ENCODE measurements around the gene CYP4F8.

GRCh38 chr19:15614507-15615379 is at the start of gene CYP4F8:
- TF ChIP-seq POLR2AphosphoS5 (IDR thresholded peaks at IDR 0.05), result no peak
- no peak for TF ChIP-seq POLR2A (IDR thresholded peaks at IDR 0.05)
- TF ChIP-seq, protein P1, sequence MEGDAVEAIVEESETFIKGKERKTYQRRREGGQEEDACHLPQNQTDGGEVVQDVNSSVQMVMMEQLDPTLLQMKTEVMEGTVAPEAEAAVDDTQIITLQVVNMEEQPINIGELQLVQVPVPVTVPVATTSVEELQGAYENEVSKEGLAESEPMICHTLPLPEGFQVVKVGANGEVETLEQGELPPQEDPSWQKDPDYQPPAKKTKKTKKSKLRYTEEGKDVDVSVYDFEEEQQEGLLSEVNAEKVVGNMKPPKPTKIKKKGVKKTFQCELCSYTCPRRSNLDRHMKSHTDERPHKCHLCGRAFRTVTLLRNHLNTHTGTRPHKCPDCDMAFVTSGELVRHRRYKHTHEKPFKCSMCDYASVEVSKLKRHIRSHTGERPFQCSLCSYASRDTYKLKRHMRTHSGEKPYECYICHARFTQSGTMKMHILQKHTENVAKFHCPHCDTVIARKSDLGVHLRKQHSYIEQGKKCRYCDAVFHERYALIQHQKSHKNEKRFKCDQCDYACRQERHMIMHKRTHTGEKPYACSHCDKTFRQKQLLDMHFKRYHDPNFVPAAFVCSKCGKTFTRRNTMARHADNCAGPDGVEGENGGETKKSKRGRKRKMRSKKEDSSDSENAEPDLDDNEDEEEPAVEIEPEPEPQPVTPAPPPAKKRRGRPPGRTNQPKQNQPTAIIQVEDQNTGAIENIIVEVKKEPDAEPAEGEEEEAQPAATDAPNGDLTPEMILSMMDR (IDR thresholded peaks at IDR 0.05), result no peak
- no peak for TF ChIP-seq EP300 (IDR thresholded peaks at IDR 0.05)
